Nephron progenitor cell (in vitro differentiated cells): ENCODE results near the gene KIAA1549.
"Not testable (repeated sequence)": the region's sequence is repeated elsewhere in the genome, so short reads cannot be mapped to it uniquely, and the experiment has no call there.

ENCODE experiments used
- DNase-seq: peaks from one replicate; pipeline ENCODE4 v3.0.0; 2021
- H3K27ac Mint-ChIP-seq: 2 replicates; pipeline ENCODE4 v1.8.0; 2021; ENCODE audit warnings: mild to moderate bottlenecking, moderate library complexity, mixed read lengths
- H3K27me3 Mint-ChIP-seq: 2 replicates; pipeline ENCODE4 v1.8.0; 2021; ENCODE audit warnings: mild to moderate bottlenecking, low read depth, mixed read lengths; ENCODE audit not compliant: poor library complexity
- H3K36me3 Mint-ChIP-seq: 2 replicates; pipeline ENCODE4 v1.8.0; 2021; ENCODE audit warnings: low read depth, mixed read lengths
- H3K4me1 Mint-ChIP-seq: 2 replicates; pipeline ENCODE4 v1.8.0; 2021; ENCODE audit warnings: mixed read lengths
- H3K4me3 Mint-ChIP-seq: 2 replicates; pipeline ENCODE4 v1.8.0; 2021; ENCODE audit warnings: mild to moderate bottlenecking, moderate library complexity, mixed read lengths
- H3K9me3 Mint-ChIP-seq: 2 replicates; pipeline ENCODE4 v1.8.0; 2021; ENCODE audit warnings: mild to moderate bottlenecking, moderate library complexity, mixed read lengths
- CTCF ChIP-seq: fragments of 200-600 bp; sonication (generic); IDR thresholded peaks from 2 replicates; pipeline ENCODE4 v1.5.0; 2021; ENCODE audit warnings: antibody characterized with exemption

Gene KIAA1549

GRCh38 chr7:138978541-138979184, 2.5 kb downstream of the KIAA1549 start:
- TF ChIP-seq CTCF = no peak
- Mint-ChIP-seq H3K4me3 (peak overlapping the region; percentile 98), H3K36me3 (peaks cover 3% of the 10 kb centered on the region), H3K4me1 (peaks cover 63% of the 10 kb centered on the region), H3K27me3 (peaks cover 13% of the 10 kb centered on the region), H3K27ac (peak overlapping the region; percentile 47), H3K9me3 (no peaks in the 10 kb centered on the region)
- no peak for DNase-seq

- Mint-ChIP-seq H3K36me3 (peaks cover 15% of the 10 kb centered on the region), H3K27me3 (peaks cover 11% of the 10 kb centered on the region), H3K4me1 (peaks cover 69% of the 10 kb centered on the region)
- H3K27ac Mint-ChIP-seq, H3K9me3 Mint-ChIP-seq, DNase-seq, H3K4me3 Mint-ChIP-seq: not testable (repeated sequence)
Observed at GRCh38 chr7:138976161-138976560, 5.0 kb downstream of the KIAA1549 start.

- no peak for TF ChIP-seq CTCF
- peaks cover 74% of the 10 kb centered on the region for H3K4me1 Mint-ChIP-seq
- DNase-seq = no peak
- peaks cover 7% of the 10 kb centered on the region for H3K27me3 Mint-ChIP-seq
- no peaks in the 10 kb centered on the region for H3K9me3 Mint-ChIP-seq
- no peak overlapping the region for H3K27ac Mint-ChIP-seq
- H3K4me3 Mint-ChIP-seq = peak overlapping the region; percentile 1
- H3K36me3 Mint-ChIP-seq = peaks cover 21% of the 10 kb centered on the region
Observed at GRCh38 chr7:138975343-138976104, 5.7 kb downstream of the KIAA1549 start.

GRCh38 chr7:138974675-138975292, 6.4 kb downstream of the KIAA1549 start:
- Mint-ChIP-seq H3K27me3 (peaks cover 5% of the 10 kb centered on the region), H3K27ac (no peak overlapping the region), H3K4me3 (peak overlapping the region; percentile 1), H3K4me1 (peaks cover 67% of the 10 kb centered on the region), H3K9me3 (no peaks in the 10 kb centered on the region), H3K36me3 (peaks cover 26% of the 10 kb centered on the region)
- no peak for DNase-seq
- no peak for TF ChIP-seq CTCF

- H3K27ac Mint-ChIP-seq = no peak overlapping the region
- H3K4me1 Mint-ChIP-seq = peaks cover 60% of the 10 kb centered on the region
- H3K27me3 Mint-ChIP-seq = peaks cover 5% of the 10 kb centered on the region
- no peaks in the 10 kb centered on the region for H3K9me3 Mint-ChIP-seq
- H3K36me3 Mint-ChIP-seq = peaks cover 30% of the 10 kb centered on the region
- TF ChIP-seq CTCF = no peak
- no peak for DNase-seq
- no peak overlapping the region for H3K4me3 Mint-ChIP-seq
Observed at GRCh38 chr7:138974103-138974502, 7.1 kb downstream of the KIAA1549 start.

GRCh38 chr7:138970952-138971351, 10.2 kb downstream of the KIAA1549 start:
- DNase-seq = no peak
- Mint-ChIP-seq H3K4me1 (peaks cover 40% of the 10 kb centered on the region), H3K27me3 (peaks cover 3% of the 10 kb centered on the region)

More at GRCh38 chr7:138970952-138971351, 10.2 kb downstream of the KIAA1549 start:
- peaks cover 14% of the 10 kb centered on the region for H3K9me3 Mint-ChIP-seq
- no peak overlapping the region for H3K27ac Mint-ChIP-seq
- peaks cover 52% of the 10 kb centered on the region for H3K36me3 Mint-ChIP-seq
- H3K4me3 Mint-ChIP-seq = no peak overlapping the region
- no peak for TF ChIP-seq CTCF
